HG02678 (cell line): ENCODE results near the gene BCL2L12.

ENCODE experiments used
- ATAC-seq: cut with Tn5 transposase; IDR thresholded peaks from one replicate; pipeline ENCODE4 v1.9.1; 2021; ENCODE audit warnings: mild to moderate bottlenecking, moderate library complexity; ENCODE audit not compliant: unreplicated experiment

The BCL2L12 gene

DNA sequence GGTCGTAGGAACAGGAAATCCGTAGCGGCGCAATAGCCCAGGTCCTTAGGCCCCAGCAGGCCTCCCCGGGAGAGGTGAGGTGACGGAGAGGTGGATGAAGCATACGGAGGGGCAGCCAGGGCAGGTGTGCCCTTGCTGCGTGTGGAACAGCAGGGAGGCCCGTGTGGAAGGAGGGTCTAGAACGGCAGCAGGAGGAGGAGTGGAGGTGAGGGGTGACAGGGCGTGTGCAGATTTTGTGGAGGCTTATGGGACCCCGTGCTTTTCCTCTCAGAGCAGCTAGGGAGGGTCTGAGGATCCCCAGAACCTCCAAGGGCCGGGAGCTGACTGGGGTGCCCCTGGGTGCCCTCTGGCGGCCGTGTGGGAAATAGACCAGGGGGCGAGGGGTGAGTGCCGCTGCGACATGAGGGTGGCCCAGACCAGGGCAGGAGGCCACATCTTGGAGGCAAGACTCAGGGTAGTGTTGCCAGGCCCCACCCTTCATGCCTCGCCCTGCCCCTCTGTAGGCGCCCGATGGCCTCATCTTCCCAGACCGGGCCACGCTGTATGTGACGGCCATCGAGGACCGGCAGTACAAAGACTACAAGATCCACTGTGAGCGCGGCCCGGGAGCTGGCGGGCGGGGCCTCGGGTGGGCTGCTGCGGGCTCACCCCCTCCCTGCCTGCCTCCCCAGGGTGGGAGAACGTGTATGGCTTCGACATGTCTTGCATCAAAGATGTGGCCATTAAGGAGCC, 18.7 kb downstream of the BCL2L12 start:
- no peak for ATAC-seq

GRCh38 chr19:49684983-49685553, 19.3 kb downstream of the BCL2L12 start:
- ATAC-seq, result no peak

DNA sequence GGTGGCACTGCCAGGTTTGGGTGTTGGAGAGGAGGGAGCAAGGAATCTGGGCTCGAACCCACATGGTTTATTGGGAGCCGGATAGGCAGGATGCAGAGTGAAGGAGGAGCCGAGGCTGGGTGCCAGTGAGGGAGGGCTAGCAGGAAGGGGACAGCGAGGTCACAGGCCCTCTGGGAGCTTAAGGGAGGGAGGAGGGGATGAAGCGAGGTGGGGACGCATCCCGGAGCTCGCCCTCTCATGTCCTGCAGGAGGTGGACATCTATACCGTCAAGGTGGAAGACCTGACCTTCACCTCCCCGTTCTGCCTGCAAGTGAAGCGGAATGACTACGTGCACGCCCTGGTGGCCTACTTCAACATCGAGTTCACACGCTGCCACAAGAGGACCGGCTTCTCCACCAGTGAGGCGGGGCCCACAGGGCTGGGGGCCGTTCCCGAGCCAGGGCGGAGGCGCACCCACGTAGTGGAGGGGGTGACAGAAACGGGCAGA, 20.2 kb downstream of the BCL2L12 start:
- no peak for ATAC-seq

DNA sequence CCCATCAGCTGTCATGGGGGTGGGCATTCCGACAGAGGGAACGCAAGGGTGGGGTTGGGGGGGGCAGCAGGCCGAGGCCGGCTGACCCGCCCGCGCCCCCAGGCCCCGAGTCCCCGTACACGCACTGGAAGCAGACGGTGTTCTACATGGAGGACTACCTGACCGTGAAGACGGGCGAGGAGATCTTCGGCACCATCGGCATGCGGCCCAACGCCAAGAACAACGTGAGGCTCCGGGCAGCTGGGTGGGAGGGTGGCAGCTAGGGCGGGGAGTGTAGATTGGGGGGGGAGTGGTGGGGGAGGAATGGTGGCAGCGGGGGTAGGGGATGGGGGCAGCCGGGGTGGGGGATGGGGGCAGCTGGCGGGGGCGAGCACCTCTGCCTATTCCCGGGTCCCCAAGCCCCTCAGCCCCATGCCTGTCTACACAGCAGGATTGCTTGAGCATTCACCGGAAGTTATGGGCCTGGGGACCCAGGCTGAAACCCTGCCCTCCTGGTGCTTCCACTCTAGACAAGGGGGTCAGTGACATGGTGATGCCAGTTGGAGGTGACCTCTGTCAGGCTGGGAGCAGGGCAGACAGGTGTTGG, 20.9 kb downstream of the BCL2L12 start:
- no peak for ATAC-seq

GRCh38 chr19:49687150-49687549, 21.4 kb downstream of the BCL2L12 start:
- no peak for ATAC-seq

GRCh38 chr19:49687566-49688316, 22.0 kb downstream of the BCL2L12 start:
- no peak for ATAC-seq

- no peak for ATAC-seq
Measured at GRCh38 chr19:49688531-49689132, 22.9 kb downstream of the BCL2L12 start.

- no peak for ATAC-seq
Measured at GRCh38 chr19:49689133-49690078, 23.7 kb downstream of the BCL2L12 start, which contains the start of gene ADM5. Gene ADM5 (plus strand): TSS chr19:49689594. CDS start chr19:49689838, 244 bp downstream.

- ATAC-seq, result no peak
Measured at GRCh38 chr19:49690079-49690655, 24.4 kb downstream of the BCL2L12 start.

- no peak for ATAC-seq
Measured at GRCh38 chr19:49690656-49691242, 25.0 kb downstream of the BCL2L12 start, which contains the start of gene CPT1C. Gene CPT1C (plus strand): TSS chr19:49691116. CDS start chr19:49692253, 1,137 bp downstream.

DNA sequence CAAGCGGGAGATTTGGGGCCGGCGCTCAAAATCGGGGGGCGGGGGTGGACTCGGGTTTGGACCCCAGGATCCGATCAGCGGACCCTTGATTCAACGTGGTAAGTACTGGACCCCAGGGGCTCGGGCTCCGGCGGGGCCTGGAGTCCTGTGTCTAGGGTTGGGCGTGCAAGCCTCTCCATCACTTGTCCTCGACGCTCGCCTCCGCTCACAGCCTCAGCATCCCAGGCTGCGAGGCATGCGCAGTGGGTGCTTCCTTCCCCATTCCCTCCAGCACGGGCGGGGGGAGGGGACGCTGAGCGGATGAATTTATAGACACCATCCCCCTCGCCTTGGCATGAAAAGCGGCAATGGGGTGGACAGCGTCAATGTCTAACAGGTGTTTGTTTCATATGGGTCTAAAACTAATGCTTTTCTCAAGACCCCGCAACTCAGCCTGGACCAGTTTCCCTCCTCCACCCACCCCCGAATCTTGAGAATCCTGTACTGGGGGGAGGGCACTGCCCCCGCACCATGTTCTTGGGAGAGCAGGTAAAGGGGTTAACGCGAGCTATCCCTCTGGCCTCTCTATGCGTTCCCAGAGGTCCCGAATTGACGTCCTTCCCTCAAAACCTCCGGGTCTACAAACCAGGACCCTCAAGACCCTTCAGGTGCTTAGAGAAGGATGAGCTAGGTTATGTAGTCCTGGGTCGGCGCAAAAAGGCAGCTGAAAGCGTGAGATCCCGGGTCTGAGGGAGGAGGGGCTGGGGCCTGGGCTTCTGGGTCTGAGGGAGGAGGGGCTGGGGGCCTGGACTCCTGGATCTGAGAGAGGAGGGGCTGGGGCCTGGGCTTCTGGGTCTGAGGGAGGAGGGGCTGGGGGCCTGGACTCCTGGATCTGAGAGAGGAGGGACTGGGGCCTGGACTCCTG, 25.8 kb downstream of the BCL2L12 start:
- ATAC-seq, result no peak

GRCh38 chr19:49692147-49692506, 26.4 kb downstream of the BCL2L12 start:
- no peak for ATAC-seq

GRCh38 chr19:49696115-49696514, 30.4 kb downstream of the BCL2L12 start:
- no peak for ATAC-seq

DNA sequence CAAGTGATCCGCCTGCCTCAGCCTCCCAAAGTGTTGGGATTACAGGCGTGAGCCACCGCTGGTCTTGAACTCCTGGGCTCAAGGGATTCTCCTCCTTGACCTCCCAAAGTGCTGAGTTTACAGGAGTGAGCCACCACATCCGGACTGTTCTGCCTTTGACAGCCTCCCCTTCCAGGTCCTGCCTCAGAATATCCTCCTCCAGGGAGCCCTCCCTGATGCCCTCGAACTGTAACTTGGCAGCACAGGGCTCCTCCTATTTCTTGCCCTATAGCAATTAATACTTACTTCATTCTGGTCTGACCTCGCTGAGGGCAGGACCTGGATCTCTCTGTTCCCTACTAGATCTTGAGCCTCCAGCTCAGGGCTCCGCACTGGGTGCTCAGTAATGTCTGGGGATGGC, 31.1 kb downstream of the BCL2L12 start:
- no peak for ATAC-seq

DNA sequence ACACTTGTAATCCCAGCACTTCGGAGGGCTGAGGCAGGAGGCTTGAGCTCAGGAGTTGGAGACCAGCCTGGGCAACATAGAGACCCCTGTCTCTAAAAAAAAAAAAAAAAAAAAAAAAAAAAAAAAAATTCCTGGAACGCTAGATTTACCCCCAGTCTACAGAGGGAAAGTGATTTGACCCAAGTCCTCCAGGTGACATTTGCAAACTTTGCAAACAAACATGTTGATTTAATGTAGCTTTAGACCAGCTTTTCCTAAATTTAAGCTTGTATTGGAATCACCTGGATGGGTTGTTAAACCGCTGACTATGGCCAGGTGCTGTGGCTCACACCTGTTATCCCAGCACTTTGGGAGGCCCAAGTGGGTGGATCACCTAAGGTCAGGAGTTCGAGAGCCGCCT, 33.6 kb downstream of the BCL2L12 start:
- ATAC-seq, result no peak

GRCh38 chr19:49700563-49700962, 34.8 kb downstream of the BCL2L12 start:
- no peak for ATAC-seq

GRCh38 chr19:49701271-49701786, 35.6 kb downstream of the BCL2L12 start:
- ATAC-seq, result no peak
